Activated CD8-positive, alpha-beta T cell treated with anti-CD3 and anti-CD28 coated beads, Interleukin-2, amount 10 ng/mL, durations not matched to agents 7 days and 5 days (primary cell): ENCODE results near the gene SMIM12. TPM values are rescaled to one million over a fixed set of nuclear protein-coding genes. Genes with fewer than 3 reads are reported as not detected.

Source experiments
- ATAC-seq: fragments of 150-1000 bp; cut with Tn5 transposase; one replicate; pipeline ENCODE4 v1.10.0; 2021; ENCODE audit warnings: moderate library complexity
- CTCF ChIA-PET: fragments of 350-600 bp; sonication (Branson Sonifier 250); formaldehyde crosslinking; loops from one replicate; lab custom pipeline; 2021; ENCODE audit warnings: antibody characterized with exemption; lab: Charles Lee
- POLR2A ChIA-PET: fragments of 350-600 bp; sonication (Branson Sonifier 250); formaldehyde crosslinking; loops from one replicate; lab custom pipeline; 2021; ENCODE audit warnings: antibody characterized with exemption; lab: Charles Lee
- DNase-seq: peaks from one replicate; pipeline ENCODE4 v3.0.0-alpha.2; 2020
- H3K27ac Mint-ChIP-seq: one replicate; pipeline ENCODE4 v1.8.0; 2021; ENCODE audit warnings: mild to moderate bottlenecking, mixed read lengths
- H3K27me3 Mint-ChIP-seq: one replicate; pipeline ENCODE4 v1.8.0; 2021; ENCODE audit warnings: low read depth, mixed read lengths
- H3K36me3 Mint-ChIP-seq: one replicate; pipeline ENCODE4 v1.8.0; 2021; ENCODE audit warnings: low read depth, mixed read lengths
- H3K4me1 Mint-ChIP-seq: one replicate; pipeline ENCODE4 v1.8.0; 2021; ENCODE audit warnings: low read depth, mixed read lengths
- H3K4me3 Mint-ChIP-seq: one replicate; pipeline ENCODE4 v1.8.0; 2021; ENCODE audit warnings: mild to moderate bottlenecking, mixed read lengths
- H3K9me3 Mint-ChIP-seq: one replicate; pipeline ENCODE4 v1.8.0; 2022; ENCODE audit warnings: mixed read lengths; ENCODE audit not compliant: insufficient read depth
- total RNA-seq, 2 experiments: library from RNA; stranded (reverse); gene quantifications; one replicate each; pipeline ENCODE4 v1.2.3, GENCODE V29; 2021

SMIM12 gene
- total RNA-seq, 2 experiments from 2014 or later, result 50.4 to 52.2 TPM

DNA sequence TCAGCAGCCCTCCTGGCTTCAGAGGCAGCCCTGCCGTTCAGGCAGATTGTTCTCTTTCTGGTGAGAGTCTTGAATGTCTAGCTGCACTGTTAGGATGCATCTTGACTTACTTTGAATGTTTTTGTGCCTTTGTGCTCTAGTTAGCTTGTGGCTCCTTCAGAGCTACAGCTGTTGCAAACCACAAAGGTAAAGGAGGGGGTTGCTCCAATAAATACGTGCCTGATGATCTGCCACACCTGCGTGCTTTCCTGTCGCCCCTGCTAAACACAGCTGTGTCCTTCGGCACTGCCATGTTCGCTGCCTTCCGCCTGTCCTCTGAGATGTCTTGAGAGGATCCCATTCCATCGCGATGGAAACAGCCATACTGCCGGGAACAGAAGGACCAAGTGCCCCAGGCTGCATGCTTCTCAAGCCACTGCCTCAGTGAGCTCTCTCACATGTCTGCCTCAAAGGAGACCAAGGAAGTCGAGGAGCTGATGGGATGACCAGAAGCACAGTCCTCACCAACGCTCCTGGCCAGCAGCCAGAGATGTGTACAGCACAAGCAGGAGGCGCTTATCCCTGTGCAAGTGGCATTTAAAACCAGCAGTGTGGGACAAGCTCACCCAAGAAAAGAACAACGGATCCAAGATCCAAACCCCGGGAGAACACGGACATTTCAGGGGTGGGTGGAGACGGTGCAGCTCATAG lies 12.0 kb upstream of the SMIM12 start:
- no peak overlapping the region for H3K27ac Mint-ChIP-seq
- DNase-seq (no peak), ATAC-seq (no peak)
- ChIA-PET POLR2A (no interaction called here), CTCF (interaction anchor here (1.1 to 9.4 kb wide), 2 partner anchors 17 to 207 kb away, joined by 3 to 147 read pairs; partner anchors contain the start of gene ZMYM1)
- H3K4me3 Mint-ChIP-seq, result no peak overlapping the region
- peaks cover 43% of the 10 kb centered on the region for H3K27me3 Mint-ChIP-seq
- H3K36me3 Mint-ChIP-seq, result no peaks in the 10 kb centered on the region
- peaks cover 7% of the 10 kb centered on the region for H3K4me1 Mint-ChIP-seq
- H3K9me3 Mint-ChIP-seq, result no peaks in the 10 kb centered on the region

GRCh38 chr1:34870395-34870794 lies 10.8 kb upstream of the SMIM12 start:
- no peaks in the 10 kb centered on the region for H3K36me3 Mint-ChIP-seq
- no peak overlapping the region for H3K4me3 Mint-ChIP-seq
- POLR2A ChIA-PET, result no interaction called here
- DNase-seq (no peak), ATAC-seq (no peak)
- peaks cover 35% of the 10 kb centered on the region for H3K27me3 Mint-ChIP-seq
- CTCF ChIA-PET, result interaction anchor here (2.6 to 9.4 kb wide), 2 partner anchors 11 to 16 kb away, joined by 8 to 147 read pairs; partner anchors contain the start of gene SMIM12
- H3K9me3 Mint-ChIP-seq, result no peaks in the 10 kb centered on the region
- no peak overlapping the region for H3K27ac Mint-ChIP-seq
- H3K4me1 Mint-ChIP-seq, result peaks cover 7% of the 10 kb centered on the region

DNA sequence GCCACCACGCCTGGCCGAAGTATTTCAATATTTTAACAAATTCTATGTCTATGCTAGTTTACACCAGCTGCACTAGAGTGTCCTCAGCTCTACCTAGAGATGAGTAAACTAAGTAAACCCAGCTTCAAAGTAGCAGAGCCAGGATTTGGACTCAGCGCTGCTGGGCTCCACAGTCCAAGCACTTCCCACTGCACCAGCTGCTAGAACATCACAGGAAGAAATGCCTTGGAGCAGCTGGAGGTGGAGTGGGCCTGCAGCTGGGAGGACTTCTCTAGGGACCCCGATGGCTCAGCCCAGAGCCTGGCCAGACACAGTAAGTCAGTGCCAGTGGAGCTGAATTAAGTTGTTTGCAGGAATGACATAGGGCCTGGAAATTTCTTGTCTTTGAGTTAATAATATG lies 10.2 kb upstream of the SMIM12 start:
- CTCF ChIA-PET, result interaction anchor here (2.6 to 9.4 kb wide), 2 partner anchors 10 to 15 kb away, joined by 8 to 147 read pairs; partner anchors contain the start of gene SMIM12
- DNase-seq (no peak), ATAC-seq (no peak)
- no peaks in the 10 kb centered on the region for H3K36me3 Mint-ChIP-seq
- no peak overlapping the region for H3K4me3 Mint-ChIP-seq
- peaks cover 13% of the 10 kb centered on the region for H3K4me1 Mint-ChIP-seq
- H3K27ac Mint-ChIP-seq, result no peak overlapping the region
- no peaks in the 10 kb centered on the region for H3K9me3 Mint-ChIP-seq
- H3K27me3 Mint-ChIP-seq, result peaks cover 34% of the 10 kb centered on the region
- POLR2A ChIA-PET, result no interaction called here

GRCh38 chr1:34868230-34869049 lies 8.9 kb upstream of the SMIM12 start:
- peaks cover 27% of the 10 kb centered on the region for H3K4me1 Mint-ChIP-seq
- ChIA-PET CTCF (interaction anchor here (2.6 to 9.4 kb wide), 3 partner anchors 9 to 57 kb away, joined by 7 to 147 read pairs (median 8); partner anchors contain the start of gene SMIM12), POLR2A (interaction anchor here (0.6 to 1.1 kb wide), 2 partner anchors 9 to 16 kb away, joined by 3 to 5 read pairs; partner anchors contain the start of gene SMIM12)
- ATAC-seq (no peak), DNase-seq (no peak)
- H3K27ac Mint-ChIP-seq, result no peak overlapping the region
- no peak overlapping the region for H3K4me3 Mint-ChIP-seq
- H3K36me3 Mint-ChIP-seq, result no peaks in the 10 kb centered on the region
- peaks cover 25% of the 10 kb centered on the region for H3K27me3 Mint-ChIP-seq
- H3K9me3 Mint-ChIP-seq, result no peaks in the 10 kb centered on the region

DNA sequence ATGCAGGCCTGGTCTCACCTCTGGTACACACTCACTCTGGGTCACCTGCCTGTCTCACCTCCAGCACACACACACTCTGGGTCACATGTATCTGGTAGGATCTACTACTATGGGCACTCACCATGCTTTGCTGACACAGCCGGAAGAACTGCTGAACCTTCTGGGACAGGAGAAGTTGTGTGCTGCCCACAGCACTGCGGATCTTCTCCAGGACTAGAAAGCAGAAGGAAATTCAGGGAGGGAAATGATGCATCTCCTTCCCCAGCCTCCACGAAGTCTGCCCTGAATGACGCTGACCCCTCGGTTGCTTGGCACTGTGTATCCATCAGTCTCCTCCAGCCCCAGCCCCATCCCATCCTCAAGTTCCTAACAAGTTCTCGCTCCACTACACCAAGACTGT lies 7.9 kb upstream of the SMIM12 start:
- no peak overlapping the region for H3K27ac Mint-ChIP-seq
- POLR2A ChIA-PET, result interaction anchor here (1.9 kb wide), 1 partner anchor 15 kb away, joined by 8 read pairs; no protein-coding TSS in a partner anchor
- H3K36me3 Mint-ChIP-seq, result no peaks in the 10 kb centered on the region

GRCh38 chr1:34866762-34867109 lies 7.2 kb upstream of the SMIM12 start:
- no peak for DNase-seq
- POLR2A ChIA-PET, result interaction anchor here (0.5 to 1.9 kb wide), 3 partner anchors 14 to 119 kb away, joined by 3 to 8 read pairs (median 8); no protein-coding TSS in a partner anchor
- peaks cover 40% of the 10 kb centered on the region for H3K4me1 Mint-ChIP-seq
- ATAC-seq, result no peak
- H3K4me3 Mint-ChIP-seq, result peak overlapping the region; percentile 75
- CTCF ChIA-PET, result interaction anchor here (0.8 to 9.4 kb wide), 20 partner anchors 8 to 400 kb away, joined by 3 to 147 read pairs (median 6); partner anchors contain the start of genes TMEM35B and ZMYM6
- H3K27ac Mint-ChIP-seq, result peak overlapping the region; percentile 90
- no peaks in the 10 kb centered on the region for H3K36me3 Mint-ChIP-seq
- H3K27me3 Mint-ChIP-seq, result peaks cover 13% of the 10 kb centered on the region
- H3K9me3 Mint-ChIP-seq, result no peaks in the 10 kb centered on the region

More for the DNA sequence above, 7.9 kb upstream of the SMIM12 start:
- Mint-ChIP-seq H3K4me3 (peak overlapping the region; percentile 20), H3K4me1 (peaks cover 37% of the 10 kb centered on the region), H3K27me3 (peaks cover 20% of the 10 kb centered on the region), H3K9me3 (no peaks in the 10 kb centered on the region)
- no peak for DNase-seq
- ATAC-seq, result no peak
- CTCF ChIA-PET, result interaction anchor here (0.9 to 9.4 kb wide), 12 partner anchors 7 to 340 kb away, joined by 3 to 147 read pairs (median 7); partner anchors contain the start of gene TMEM35B

DNA sequence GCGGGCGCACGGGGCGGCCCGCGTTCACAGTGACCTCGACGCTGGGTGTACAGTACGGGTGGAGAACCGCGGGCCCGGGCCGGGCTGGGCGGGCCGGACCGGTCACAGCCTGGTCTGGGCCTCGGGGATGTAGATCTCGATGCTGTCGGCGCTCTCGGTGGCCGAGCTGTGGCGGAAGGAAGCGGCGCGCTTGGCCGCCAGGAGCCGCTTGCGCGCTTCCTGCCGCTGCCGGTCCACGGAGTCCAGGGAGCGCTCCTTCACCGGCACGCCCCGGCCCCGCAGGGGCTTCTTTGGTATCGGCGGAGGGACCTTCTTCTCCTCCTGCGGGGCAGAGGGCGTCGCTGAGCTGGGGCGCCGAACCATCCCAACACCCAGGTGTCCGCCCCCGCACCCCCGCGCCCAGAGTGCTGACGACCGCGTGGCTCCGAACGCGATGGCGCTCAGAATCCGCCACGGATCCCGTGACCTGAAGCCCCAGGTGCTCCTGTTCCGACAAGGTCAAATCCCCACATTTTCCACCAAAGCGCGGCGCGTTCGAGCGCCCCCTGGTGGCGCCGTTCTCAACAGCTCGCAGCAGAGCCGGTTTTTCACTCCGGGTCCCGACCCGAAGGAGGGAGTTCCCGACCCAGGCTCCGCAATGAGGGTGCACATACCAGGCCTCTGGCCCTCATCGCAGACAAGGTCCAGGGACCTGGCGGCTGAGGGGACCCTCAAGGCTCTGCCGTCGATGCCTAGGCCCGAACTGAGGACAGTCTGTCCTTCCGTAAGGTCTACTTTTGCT lies 6.6 kb upstream of the SMIM12 start:
- no peaks in the 10 kb centered on the region for H3K9me3 Mint-ChIP-seq
- H3K36me3 Mint-ChIP-seq, result no peaks in the 10 kb centered on the region
- ChIA-PET POLR2A (interaction anchor here (0.5 to 1.9 kb wide), 3 partner anchors 13 to 119 kb away, joined by 3 to 8 read pairs (median 8); no protein-coding TSS in a partner anchor), CTCF (interaction anchor here (0.8 to 9.4 kb wide), 20 partner anchors 9 to 401 kb away, joined by 3 to 147 read pairs (median 6); partner anchors contain the start of genes TMEM35B and ZMYM6)
- DNase-seq, result peak; percentile 92
- H3K4me1 Mint-ChIP-seq, result peaks cover 38% of the 10 kb centered on the region
- H3K4me3 Mint-ChIP-seq, result peak overlapping the region; percentile 75
- peaks cover 7% of the 10 kb centered on the region for H3K27me3 Mint-ChIP-seq
- ATAC-seq, result peak; percentile 72
- H3K27ac Mint-ChIP-seq, result peak overlapping the region; percentile 90

GRCh38 chr1:34865573-34865972 lies 6.0 kb upstream of the SMIM12 start:
- no peak for ATAC-seq
- Mint-ChIP-seq H3K27ac (peak overlapping the region; percentile 65), H3K36me3 (no peaks in the 10 kb centered on the region), H3K27me3 (peaks cover 4% of the 10 kb centered on the region), H3K4me1 (peaks cover 36% of the 10 kb centered on the region), H3K9me3 (no peaks in the 10 kb centered on the region), H3K4me3 (peak overlapping the region; percentile 16)
- ChIA-PET CTCF (interaction anchor here (1.1 to 9.4 kb wide), 10 partner anchors 9 to 699 kb away, joined by 3 to 147 read pairs (median 8); partner anchors contain the start of genes TMEM35B and ZMYM6), POLR2A (interaction anchor here (1.0 to 1.6 kb wide), 2 partner anchors 19 to 328 kb away, joined by 3 to 8 read pairs; partner anchors contain the start of gene SFPQ)
- DNase-seq, result no peak

DNA sequence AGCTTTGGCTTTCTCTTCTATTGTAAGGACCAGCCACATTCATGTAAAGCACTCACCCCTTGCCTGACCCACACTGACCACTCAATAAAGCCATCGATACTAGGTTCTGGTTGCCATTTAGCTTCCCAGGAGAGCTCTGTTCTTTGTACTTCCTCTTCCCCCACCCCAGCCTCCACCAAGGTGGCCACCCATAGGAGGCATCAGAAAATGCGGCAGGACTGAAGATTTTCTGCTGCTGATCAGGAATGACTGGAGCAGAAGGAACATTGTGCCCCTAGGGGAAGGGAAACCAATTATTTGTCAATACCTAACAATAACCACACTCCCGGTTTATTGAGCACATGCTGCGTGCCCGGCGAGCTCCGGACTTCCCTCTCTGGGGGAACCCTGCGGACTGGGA lies 5.2 kb upstream of the SMIM12 start:
- ChIA-PET CTCF (interaction anchor here (1.1 to 9.4 kb wide), 4 partner anchors 10 to 700 kb away, joined by 3 to 147 read pairs (median 5); no protein-coding TSS in a partner anchor), POLR2A (interaction anchor here (1.0 to 1.9 kb wide), 3 partner anchors 12 to 328 kb away, joined by 3 to 7 read pairs (median 5); partner anchors contain the start of gene SFPQ)
- Mint-ChIP-seq H3K27me3 (peaks cover 4% of the 10 kb centered on the region), H3K27ac (peak overlapping the region; percentile 88), H3K36me3 (no peaks in the 10 kb centered on the region), H3K4me3 (peak overlapping the region; percentile 59), H3K4me1 (peaks cover 43% of the 10 kb centered on the region), H3K9me3 (no peaks in the 10 kb centered on the region)
- DNase-seq, result no peak
- ATAC-seq, result no peak

DNA sequence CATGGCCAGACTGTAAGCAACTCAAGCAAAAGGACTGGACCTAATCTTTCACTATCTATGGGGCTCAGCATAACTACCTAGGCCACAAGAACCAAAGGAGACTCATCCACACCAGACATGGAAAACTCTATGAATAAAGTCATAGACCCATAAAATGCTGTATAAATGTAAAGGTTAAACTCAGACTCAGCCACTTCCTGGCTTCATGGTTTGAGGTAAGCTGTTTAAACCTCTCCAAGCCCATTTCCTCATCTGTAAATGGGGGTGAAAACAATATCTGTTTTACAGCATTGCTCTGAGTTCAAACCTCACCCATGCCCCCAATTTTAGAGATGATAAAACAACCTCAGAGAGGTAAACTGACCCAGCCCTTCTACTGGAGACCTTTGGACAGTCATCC lies 4.0 kb upstream of the SMIM12 start:
- CTCF ChIA-PET, result interaction anchor here (0.7 to 9.4 kb wide), 4 partner anchors 9 to 327 kb away, joined by 3 to 147 read pairs (median 5); partner anchors contain the start of gene TMEM35B
- peaks cover 3% of the 10 kb centered on the region for H3K36me3 Mint-ChIP-seq
- POLR2A ChIA-PET, result interaction anchor here (1.5 to 1.9 kb wide), 2 partner anchors 11 to 215 kb away, joined by 5 to 7 read pairs; no protein-coding TSS in a partner anchor
- peaks cover 49% of the 10 kb centered on the region for H3K4me1 Mint-ChIP-seq
- peak overlapping the region; percentile 39 for H3K4me3 Mint-ChIP-seq
- peak overlapping the region; percentile 88 for H3K27ac Mint-ChIP-seq
- ATAC-seq (no peak), DNase-seq (peak; percentile 67)
- H3K9me3 Mint-ChIP-seq, result no peaks in the 10 kb centered on the region
- peaks cover 4% of the 10 kb centered on the region for H3K27me3 Mint-ChIP-seq
